Hepatocyte (in vitro differentiated cells): ENCODE results near the gene TSPEAR.

Source experiments
- CTCF ChIP-seq: fragments of 200-600 bp; sonication (generic); IDR thresholded peaks from 2 replicates; pipeline ENCODE4 v1.5.1; 2016; ENCODE audit warnings: antibody characterized with exemption, mild to moderate bottlenecking; ENCODE audit not compliant: poor library complexity
- EZH2phosphoT487 ChIP-seq: fragments of 200-600 bp; sonication (generic); IDR thresholded peaks from one replicate; pipeline ENCODE4 v1.6.1; 2018; ENCODE audit warnings: antibody characterized with exemption, mild to moderate bottlenecking, low read depth, moderate library complexity; ENCODE audit not compliant: unreplicated experiment, severe bottlenecking

GRCh38 chr21:44568667-44569556, 142.5 kb downstream of the TSPEAR start:
- TF ChIP-seq CTCF (no peak), EZH2phosphoT487 (no peak)
